ENCODE data around the gene CKAP2.

DNA sequence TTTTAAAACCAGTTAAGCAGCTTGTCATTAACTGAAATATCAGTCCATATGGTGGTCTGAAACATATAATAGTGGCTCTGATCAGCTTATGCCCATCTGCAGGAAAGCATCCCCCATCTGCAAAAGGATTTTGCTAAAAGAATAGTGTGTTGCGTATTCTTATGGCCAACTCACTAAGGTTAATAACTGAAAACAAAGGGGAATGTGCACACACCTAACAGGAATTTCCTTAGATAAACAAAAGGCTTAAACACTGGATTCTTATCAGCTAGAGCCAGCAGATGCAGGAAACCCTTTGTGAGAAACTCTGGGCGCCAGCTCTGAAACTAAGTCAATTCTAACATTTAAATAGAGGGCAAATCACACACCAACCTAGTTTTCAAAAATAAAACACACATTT, 27.0 kb upstream of the CKAP2 start:
- TF ChIP-seq, protein P1, sequence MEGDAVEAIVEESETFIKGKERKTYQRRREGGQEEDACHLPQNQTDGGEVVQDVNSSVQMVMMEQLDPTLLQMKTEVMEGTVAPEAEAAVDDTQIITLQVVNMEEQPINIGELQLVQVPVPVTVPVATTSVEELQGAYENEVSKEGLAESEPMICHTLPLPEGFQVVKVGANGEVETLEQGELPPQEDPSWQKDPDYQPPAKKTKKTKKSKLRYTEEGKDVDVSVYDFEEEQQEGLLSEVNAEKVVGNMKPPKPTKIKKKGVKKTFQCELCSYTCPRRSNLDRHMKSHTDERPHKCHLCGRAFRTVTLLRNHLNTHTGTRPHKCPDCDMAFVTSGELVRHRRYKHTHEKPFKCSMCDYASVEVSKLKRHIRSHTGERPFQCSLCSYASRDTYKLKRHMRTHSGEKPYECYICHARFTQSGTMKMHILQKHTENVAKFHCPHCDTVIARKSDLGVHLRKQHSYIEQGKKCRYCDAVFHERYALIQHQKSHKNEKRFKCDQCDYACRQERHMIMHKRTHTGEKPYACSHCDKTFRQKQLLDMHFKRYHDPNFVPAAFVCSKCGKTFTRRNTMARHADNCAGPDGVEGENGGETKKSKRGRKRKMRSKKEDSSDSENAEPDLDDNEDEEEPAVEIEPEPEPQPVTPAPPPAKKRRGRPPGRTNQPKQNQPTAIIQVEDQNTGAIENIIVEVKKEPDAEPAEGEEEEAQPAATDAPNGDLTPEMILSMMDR (IDR thresholded peaks at IDR 0.05; ENCODE audit: low read depth, low read length): no peak
- no peak for TF ChIP-seq EZH2phosphoT487 (IDR thresholded peaks at IDR 0.05; ENCODE audit: low read depth)
